ENCODE results near the gene CD6.

The CD6 gene

GRCh38 chr11:60971520-60971919, at the start of gene CD6:
CD6 (plus strand) TSS chr11:60971680; CDS start chr11:60971866, 186 bp downstream.
- DNase-seq: peak; percentile 59 to 70

- DNase-seq: no peak
These were observed 49.6 kb upstream of the CD6 start for GRCh38 chr11:60921777-60922335.

GRCh38 chr11:60922906-60923305, 48.6 kb upstream of the CD6 start:
- no peak for DNase-seq

GRCh38 chr11:60923326-60923725, 48.2 kb upstream of the CD6 start:
- DNase-seq: no peak

- DNase-seq: no peak
These were observed 47.7 kb upstream of the CD6 start for GRCh38 chr11:60923800-60924109.

GRCh38 chr11:60924110-60924905, 47.2 kb upstream of the CD6 start, which contains the start of gene TMEM132A:
TMEM132A (plus strand) TSS chr11:60924460; CDS start chr11:60924634, 174 bp downstream.
- no peak for DNase-seq

GRCh38 chr11:60924906-60925853, 46.3 kb upstream of the CD6 start:
- DNase-seq: no peak

- no peak for DNase-seq
These were observed 45.6 kb upstream of the CD6 start for GRCh38 chr11:60925868-60926267.

- no peak for DNase-seq
These were observed 45.0 kb upstream of the CD6 start for GRCh38 chr11:60926500-60926899.

- no peak for DNase-seq
These were observed 44.4 kb upstream of the CD6 start for GRCh38 chr11:60927061-60927592.

- DNase-seq: no peak
These were observed 43.9 kb upstream of the CD6 start for GRCh38 chr11:60927600-60927999.

- no peak for DNase-seq
These were observed 42.9 kb upstream of the CD6 start for GRCh38 chr11:60928563-60929001.

- no peak for DNase-seq
These were observed 41.7 kb upstream of the CD6 start for GRCh38 chr11:60929764-60930163.

GRCh38 chr11:60930394-60930793, 41.1 kb upstream of the CD6 start:
- no peak for DNase-seq

- no peak for DNase-seq
These were observed 39.6 kb upstream of the CD6 start for GRCh38 chr11:60931917-60932316.

- no peak for DNase-seq
These were observed 38.7 kb upstream of the CD6 start for GRCh38 chr11:60932605-60933356.

- no peak for DNase-seq
These were observed 37.9 kb upstream of the CD6 start for GRCh38 chr11:60933416-60934123.

- DNase-seq: no peak
These were observed 37.2 kb upstream of the CD6 start for GRCh38 chr11:60934124-60934789.

- DNase-seq: no peak
These were observed 36.5 kb upstream of the CD6 start for GRCh38 chr11:60934790-60935605.

All from stimulated activated CD4-positive, alpha-beta T cell treated with anti-CD3 and anti-CD28 coated beads, Interleukin-4, amount 100 ng/mL, for 4 hours (primary cell).